ENCODE measurements around the gene SPAG6. TPM values are rescaled to one million over a fixed set of nuclear protein-coding genes. Genes with fewer than 3 reads are reported as not detected.

SPAG6 gene
- total RNA-seq, 1 experiment from 2014 or later, result 0.74 TPM

GRCh38 chr10:22379059-22379458, 33.8 kb downstream of the SPAG6 start (continued):
- TF ChIP-seq AFF4 (CRISPR knock-in tag; IDR thresholded peaks at IDR 0.05; ENCODE audit: borderline replicate concordance), result no peak
- no peak for TF ChIP-seq ZNF121 (CRISPR knock-in tag; IDR thresholded peaks at IDR 0.05)
- TF ChIP-seq PRRX2 (CRISPR knock-in tag; IDR thresholded peaks at IDR 0.05), result no peak
- no peak for TF ChIP-seq ZNF219 (CRISPR knock-in tag; IDR thresholded peaks at IDR 0.05; ENCODE audit: borderline replicate concordance)
- no peak for TF ChIP-seq NFYB (CRISPR knock-in tag; conservative IDR thresholded peaks at IDR 0.05; ENCODE audit: low read depth)
- TF ChIP-seq MAX (CRISPR knock-in tag; IDR thresholded peaks at IDR 0.05), result no peak
- TF ChIP-seq NFATC4 (CRISPR knock-in tag; IDR thresholded peaks at IDR 0.05), result no peak
- no peak for TF ChIP-seq FOXP1 (CRISPR knock-in tag; IDR thresholded peaks at IDR 0.05; ENCODE audit: borderline replicate concordance)

- ChIA-PET POLR2A (no interaction called here), CTCF (no interaction called here)
- TF ChIP-seq GABPB1 (CRISPR knock-in tag; IDR thresholded peaks at IDR 0.05) (no peak), ZNF138 (CRISPR knock-in tag; conservative IDR thresholded peaks at IDR 0.05) (no peak), JAZF1 (CRISPR knock-in tag; IDR thresholded peaks at IDR 0.05) (no peak), TEAD4 (CRISPR knock-in tag; IDR thresholded peaks at IDR 0.05) (no peak), CTCF (IDR thresholded peaks at IDR 0.05) (no peak)
- Mint-ChIP-seq H3K9me3 (no peaks in the 10 kb centered on the region), H3K36me3 (no peaks in the 10 kb centered on the region), H3K4me3 (no peak overlapping the region), H3K27me3 (ENCODE audit: low read depth) (no peaks in the 10 kb centered on the region), H3K4me1 (peaks cover 10% of the 10 kb centered on the region), H3K27ac (no peak overlapping the region)
- ATAC-seq (no peak), DNase-seq (ENCODE audit: low spot score) (no peak)
Observed at GRCh38 chr10:22381262-22381661, 36.0 kb downstream of the SPAG6 start.

- Mint-ChIP-seq H3K27me3 (ENCODE audit: low read depth) (no peaks in the 10 kb centered on the region), H3K36me3 (no peaks in the 10 kb centered on the region), H3K4me3 (no peak overlapping the region), H3K4me1 (peaks cover 3% of the 10 kb centered on the region; the same call in 1 of the 2 replicates), H3K9me3 (no peaks in the 10 kb centered on the region), H3K27ac (no peak overlapping the region)
- ATAC-seq (no peak), DNase-seq (ENCODE audit: low spot score) (no peak)
- CTCF ChIA-PET, result no interaction called here
- TF ChIP-seq ZNF121 (CRISPR knock-in tag; IDR thresholded peaks at IDR 0.05), result no peak
- TF ChIP-seq ZNF219 (CRISPR knock-in tag; IDR thresholded peaks at IDR 0.05; ENCODE audit: borderline replicate concordance), result no peak
- TF ChIP-seq FOXP1 (CRISPR knock-in tag; IDR thresholded peaks at IDR 0.05; ENCODE audit: borderline replicate concordance), result no peak
- POLR2A ChIA-PET, result interaction anchor here (0.6 to 1.0 kb wide), 2 partner anchors 41 to 635 kb away, joined by 3 read pairs; partner anchors contain the start of gene SPAG6
Observed at GRCh38 chr10:22386503-22386902, 41.2 kb downstream of the SPAG6 start.

- DNase-seq (ENCODE audit: low spot score) (no peak), ATAC-seq (no peak)
- Mint-ChIP-seq H3K4me1 (peaks cover 3% of the 10 kb centered on the region; the same call in 1 of the 2 replicates), H3K27ac (no peak overlapping the region), H3K27me3 (ENCODE audit: low read depth) (no peaks in the 10 kb centered on the region), H3K9me3 (no peaks in the 10 kb centered on the region), H3K36me3 (no peaks in the 10 kb centered on the region), H3K4me3 (no peak overlapping the region)
- ChIA-PET CTCF (no interaction called here), POLR2A (no interaction called here)
- TF ChIP-seq HMGA2 (CRISPR knock-in tag; IDR thresholded peaks at IDR 0.05) (no peak), ZBTB21 (CRISPR knock-in tag; IDR thresholded peaks at IDR 0.05; ENCODE audit: borderline replicate concordance) (no peak), NR2C2 (CRISPR knock-in tag; IDR thresholded peaks at IDR 0.05) (no peak), MAX (CRISPR knock-in tag; IDR thresholded peaks at IDR 0.05) (no peak), ZNF232 (CRISPR knock-in tag; IDR thresholded peaks at IDR 0.05) (no peak), RELA (CRISPR knock-in tag; IDR thresholded peaks at IDR 0.05; ENCODE audit: borderline replicate concordance) (no peak), TEAD1 (CRISPR knock-in tag; IDR thresholded peaks at IDR 0.05) (no peak), NR1H2 (CRISPR knock-in tag; IDR thresholded peaks at IDR 0.05) (no peak), GABPB1 (CRISPR knock-in tag; IDR thresholded peaks at IDR 0.05) (no peak), ZNF671 (CRISPR knock-in tag; IDR thresholded peaks at IDR 0.05) (no peak), ZNF121 (CRISPR knock-in tag; IDR thresholded peaks at IDR 0.05) (no peak), PREB (CRISPR knock-in tag; IDR thresholded peaks at IDR 0.05; ENCODE audit: borderline replicate concordance) (no peak)
Observed at GRCh38 chr10:22389856-22390589, 44.7 kb downstream of the SPAG6 start.

Measured in WTC11 (cell line).